ENCODE data around the gene CXCL3.
A peak's percentile ranks its signal among the peaks of the same experiment; 100 is the strongest.

The CXCL3 gene

GRCh38 chr4:74055498-74055897, 17.0 kb upstream of the CXCL3 start:
- no peak overlapping the region for H3K4me3 ChIP-seq (ENCODE audit: low read depth, low read length)
- no peak for DNase-seq (ENCODE audit: low read depth)
- no peak for TF ChIP-seq CTCF (conservative IDR thresholded peaks at IDR 0.05; ENCODE audit: low read depth, low read length)

- TF ChIP-seq CTCF (conservative IDR thresholded peaks at IDR 0.05; ENCODE audit: low read depth, low read length): no peak
- H3K4me3 ChIP-seq (ENCODE audit: low read depth, low read length): no peak overlapping the region
- DNase-seq (ENCODE audit: low read depth): no peak
These were observed 16.6 kb upstream of the CXCL3 start for GRCh38 chr4:74055096-74055495.

- no peak for TF ChIP-seq CTCF (conservative IDR thresholded peaks at IDR 0.05; ENCODE audit: low read depth, low read length)
- no peak for DNase-seq (ENCODE audit: low read depth)
- no peak overlapping the region for H3K4me3 ChIP-seq (ENCODE audit: low read depth, low read length)
These were observed 16.1 kb upstream of the CXCL3 start for GRCh38 chr4:74054483-74055047.

- no peak for TF ChIP-seq CTCF (conservative IDR thresholded peaks at IDR 0.05; ENCODE audit: low read depth, low read length)
- no peak for DNase-seq (ENCODE audit: low read depth)
- H3K4me3 ChIP-seq (ENCODE audit: low read depth, low read length): no peak overlapping the region
These were observed 8.7 kb upstream of the CXCL3 start for GRCh38 chr4:74047152-74047551.

- no peak for TF ChIP-seq CTCF (conservative IDR thresholded peaks at IDR 0.05; ENCODE audit: low read depth, low read length)
- DNase-seq (ENCODE audit: low read depth): no peak
- H3K4me3 ChIP-seq (ENCODE audit: low read depth, low read length): no peak overlapping the region
These were observed 7.3 kb upstream of the CXCL3 start for GRCh38 chr4:74045772-74046171.

GRCh38 chr4:74045247-74045646, 6.8 kb upstream of the CXCL3 start:
- H3K4me3 ChIP-seq (ENCODE audit: low read depth, low read length): no peak overlapping the region
- DNase-seq (ENCODE audit: low read depth): no peak
- no peak for TF ChIP-seq CTCF (conservative IDR thresholded peaks at IDR 0.05; ENCODE audit: low read depth, low read length)

- peak; percentile 47 for DNase-seq (ENCODE audit: low read depth)
- H3K4me3 ChIP-seq (ENCODE audit: low read depth, low read length): no peak overlapping the region
- no peak for TF ChIP-seq CTCF (conservative IDR thresholded peaks at IDR 0.05; ENCODE audit: low read depth, low read length)
These were observed 6.2 kb upstream of the CXCL3 start for GRCh38 chr4:74044677-74045076.
